NCI-H1105 treated with DMSO at 0.1 percent for 48 hours (cell line): ENCODE results near the gene CD82.
A peak's percentile ranks its signal among the peaks of the same experiment; 100 is the strongest.
"Not testable (repeated sequence)": the region's sequence is repeated elsewhere in the genome, so short reads cannot be mapped to it uniquely, and the experiment has no call there.

Experiments used
- DNase-seq: peaks from one replicate; lab custom pipeline; 2025; lab: John Stamatoyannopoulos, UW

The CD82 gene

DNA sequence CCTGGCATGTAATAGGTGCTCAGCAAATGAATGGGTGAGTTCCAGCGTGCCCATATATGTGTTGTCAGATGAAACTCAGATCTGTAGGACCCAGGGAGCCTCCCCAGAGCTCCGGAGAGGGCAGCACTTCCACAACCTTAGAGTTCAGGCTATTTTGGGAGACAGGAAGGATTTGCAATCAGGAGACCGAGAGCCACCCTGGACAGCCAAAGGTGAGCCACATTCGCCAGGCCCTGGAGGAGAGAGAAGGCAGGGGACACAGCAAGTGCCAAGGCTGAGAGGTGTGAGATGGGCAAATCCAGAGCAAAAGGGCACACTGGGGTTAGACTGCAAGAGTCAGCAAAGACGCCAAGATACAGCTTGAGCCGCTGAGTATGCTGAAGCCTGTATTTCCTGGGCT lies 66.4 kb downstream of the CD82 start:
- no peak for DNase-seq

DNA sequence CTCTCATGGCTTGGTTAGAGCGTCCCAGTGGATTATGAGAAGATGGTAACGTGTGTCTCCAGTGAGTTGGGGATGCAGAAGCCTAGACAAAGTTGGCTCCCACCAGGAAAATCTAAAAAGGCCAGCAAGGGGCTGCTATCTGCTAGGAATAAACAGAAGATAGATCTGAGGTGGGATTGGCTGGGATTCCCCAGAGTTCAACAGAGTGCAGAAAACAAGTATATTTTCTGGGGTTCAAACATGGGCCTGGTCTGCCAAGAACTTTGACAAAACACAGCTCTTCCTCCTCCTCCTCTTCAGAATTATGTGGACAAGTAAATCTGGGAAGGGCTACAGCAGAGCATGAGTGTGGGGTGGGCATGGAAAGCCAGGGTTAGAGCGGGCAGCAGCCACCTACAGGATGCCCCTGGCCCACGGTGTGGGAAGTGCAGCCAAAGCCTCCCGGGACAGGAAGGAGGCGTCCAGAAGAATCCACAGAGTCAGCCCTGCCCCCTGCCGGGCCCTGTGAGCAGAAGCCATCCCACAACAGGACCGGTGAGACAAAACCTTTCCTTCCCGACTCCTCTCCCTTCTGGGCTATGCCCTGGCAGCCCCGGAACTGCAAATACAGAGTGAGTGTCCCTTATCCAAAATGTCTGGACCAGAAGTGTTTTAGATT lies 67.1 kb downstream of the CD82 start:
- no peak for DNase-seq

DNA sequence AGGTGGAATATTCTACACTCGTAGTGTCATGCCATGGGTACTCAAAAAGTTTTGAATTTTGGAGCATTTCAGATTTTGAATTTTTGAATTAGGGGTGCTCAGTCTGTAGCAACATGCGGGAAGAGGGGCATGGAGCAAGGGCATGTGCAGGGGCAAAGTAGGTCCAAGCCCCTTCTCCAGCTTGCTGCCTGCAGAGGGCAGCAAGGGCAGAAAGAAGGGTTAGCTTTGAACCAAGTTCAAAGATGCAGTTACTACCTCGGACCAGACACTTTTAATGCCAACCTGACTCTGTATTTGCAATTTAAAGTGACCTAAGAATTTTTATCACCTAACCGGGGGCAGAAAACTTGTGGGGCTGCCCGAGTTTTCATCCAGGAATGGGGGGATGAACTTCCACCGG lies 68.2 kb downstream of the CD82 start:
- DNase-seq, result peak; percentile 24

DNA sequence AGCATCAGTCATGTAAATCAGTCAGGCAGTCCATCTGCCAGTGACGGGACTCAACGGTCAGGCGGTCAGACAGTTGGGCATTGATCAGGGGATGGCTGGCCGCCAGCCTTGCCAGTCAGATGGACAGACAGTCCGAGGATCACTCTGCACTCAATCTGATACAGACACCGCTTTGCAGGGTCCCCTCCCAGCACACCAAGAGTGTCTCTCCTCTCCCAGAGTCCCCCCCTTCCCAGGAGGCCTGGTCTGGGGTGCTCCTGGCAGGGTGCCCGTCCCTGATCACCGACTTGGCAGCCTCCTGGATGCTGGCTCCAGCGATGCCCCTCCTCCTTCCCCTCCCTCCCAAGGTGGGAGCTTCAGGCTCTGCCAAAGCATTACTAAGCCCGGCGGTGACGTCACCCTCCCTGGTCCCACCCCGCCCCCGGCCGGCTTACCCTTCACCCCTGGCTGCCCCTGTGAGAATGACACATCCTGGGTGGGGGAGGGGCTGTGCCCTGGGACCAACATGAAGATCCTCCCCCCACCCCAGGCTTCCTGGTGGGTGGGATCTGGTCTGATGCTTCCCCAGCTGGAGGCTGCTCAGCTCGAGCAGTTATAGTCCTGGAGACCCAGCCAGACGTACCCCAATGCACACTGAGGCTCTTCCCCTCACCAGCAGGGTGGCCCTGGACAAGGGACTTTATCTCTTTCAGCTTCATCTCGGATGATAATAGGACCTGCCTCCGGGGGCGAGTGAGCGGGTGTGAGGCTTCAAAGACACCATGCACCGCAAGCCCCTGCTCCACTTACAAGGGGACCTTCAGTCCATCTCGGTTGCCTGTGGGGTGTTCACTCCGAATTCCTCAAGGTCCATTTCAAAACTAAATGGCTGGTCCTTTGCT lies 69.2 kb downstream of the CD82 start:
- DNase-seq, result peak; percentile 83

DNA sequence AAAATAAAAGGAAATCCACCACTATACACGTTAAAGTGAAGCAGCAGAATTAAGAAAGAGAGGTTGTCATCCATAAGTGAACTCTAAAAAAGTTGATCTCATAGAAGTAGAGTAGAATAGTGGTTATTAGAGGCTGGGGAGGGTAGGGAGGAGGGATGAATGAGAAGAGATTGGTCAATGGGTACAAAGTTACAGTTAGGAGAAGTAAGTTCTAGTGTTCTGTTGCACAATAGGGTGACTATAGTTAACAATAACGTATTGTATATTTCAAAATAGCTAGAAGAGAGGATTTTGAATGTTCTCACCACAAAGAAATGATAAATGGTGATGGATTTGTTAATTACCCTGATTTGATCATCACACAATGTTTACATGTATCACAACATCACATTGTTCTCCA lies 72.0 kb downstream of the CD82 start:
- DNase-seq, result no peak

DNA sequence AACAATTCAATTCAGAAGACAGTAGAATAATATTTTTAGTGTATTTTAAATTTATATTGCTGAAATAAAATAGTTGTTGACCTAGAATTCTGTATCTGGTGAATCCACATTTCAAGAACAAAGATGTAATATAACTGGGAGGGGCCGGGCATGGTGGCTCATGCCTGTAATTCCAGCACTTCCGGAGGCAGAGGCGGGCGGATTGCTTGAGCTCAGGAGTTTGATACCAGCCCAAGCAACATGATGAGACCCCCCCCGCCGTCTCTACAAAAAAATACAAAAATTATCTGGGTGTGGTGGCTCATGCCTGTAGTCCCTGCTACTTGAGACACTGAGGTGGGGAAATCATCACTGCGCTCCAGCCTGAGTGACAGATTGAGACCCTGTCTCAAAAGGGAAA lies 72.6 kb downstream of the CD82 start:
- no peak for DNase-seq

DNA sequence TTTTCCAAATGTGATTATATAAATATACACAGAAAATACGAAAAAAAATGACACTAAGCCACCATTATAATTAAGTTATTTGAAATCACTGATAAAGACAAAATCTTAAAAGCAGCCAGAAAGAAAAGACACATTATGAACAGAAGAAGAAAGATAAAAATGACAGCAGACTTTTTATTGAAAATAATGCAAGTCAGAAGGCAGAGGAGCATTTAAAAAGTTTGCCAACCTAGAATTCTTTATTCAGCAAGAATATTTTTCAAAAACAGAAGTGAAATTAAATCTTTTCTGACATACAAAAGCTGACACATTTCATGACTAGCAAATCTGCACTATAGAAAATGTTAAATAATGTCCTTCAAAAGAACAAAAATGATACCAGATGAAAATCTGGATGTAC lies 77.8 kb downstream of the CD82 start:
- no peak for DNase-seq

DNA sequence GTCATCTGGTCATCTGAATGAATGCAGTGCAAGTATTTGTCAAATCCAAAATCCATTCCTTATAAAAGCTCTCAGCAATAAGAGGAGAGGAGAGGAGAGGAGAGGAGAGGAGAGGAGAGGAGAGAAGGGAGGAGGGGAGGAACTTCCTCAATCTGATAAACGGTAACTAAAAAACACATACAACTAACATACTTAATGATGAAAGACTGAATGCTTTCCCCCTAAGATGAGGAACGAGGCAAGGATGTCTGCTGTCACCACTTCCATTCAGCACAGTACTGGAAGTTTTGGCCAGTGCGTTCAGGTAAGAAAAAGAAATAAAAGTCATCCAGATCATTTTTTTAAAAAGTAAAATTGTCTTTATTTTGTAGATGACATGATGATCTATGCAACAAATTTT lies 80.4 kb downstream of the CD82 start:
- no peak for DNase-seq

DNA sequence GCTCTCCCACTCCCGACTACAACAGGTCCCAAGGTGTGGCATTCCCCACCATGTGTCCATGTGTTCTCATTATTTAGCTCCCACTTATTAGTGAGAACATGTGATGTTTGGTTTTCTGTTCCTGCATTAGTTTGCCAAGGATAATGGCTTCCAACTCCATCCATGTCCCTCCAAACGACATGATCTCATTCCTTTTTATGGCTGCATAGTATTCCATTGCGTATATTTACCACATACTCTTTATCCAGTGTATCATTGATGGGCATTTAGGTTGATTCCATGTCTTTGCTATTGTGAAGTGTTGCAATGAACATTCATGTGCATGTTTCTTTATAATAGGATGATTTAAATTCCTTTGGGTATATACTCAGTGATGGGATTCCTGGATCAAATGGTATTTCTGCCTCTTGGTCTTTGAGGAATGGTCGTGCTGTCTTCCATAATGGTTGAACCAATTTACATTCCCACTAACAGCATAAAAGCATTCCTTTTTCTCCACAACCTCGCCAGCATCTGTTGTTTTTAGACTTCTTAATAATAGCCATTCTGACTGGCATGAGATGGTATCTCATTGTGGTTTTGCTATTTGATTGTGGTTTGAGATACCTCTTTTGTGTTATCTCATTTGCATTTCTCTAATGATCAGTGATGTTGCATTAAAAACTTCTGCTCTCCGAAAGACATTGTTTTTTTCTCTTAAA lies 81.9 kb downstream of the CD82 start:
- DNase-seq, result not testable (repeated sequence)

DNA sequence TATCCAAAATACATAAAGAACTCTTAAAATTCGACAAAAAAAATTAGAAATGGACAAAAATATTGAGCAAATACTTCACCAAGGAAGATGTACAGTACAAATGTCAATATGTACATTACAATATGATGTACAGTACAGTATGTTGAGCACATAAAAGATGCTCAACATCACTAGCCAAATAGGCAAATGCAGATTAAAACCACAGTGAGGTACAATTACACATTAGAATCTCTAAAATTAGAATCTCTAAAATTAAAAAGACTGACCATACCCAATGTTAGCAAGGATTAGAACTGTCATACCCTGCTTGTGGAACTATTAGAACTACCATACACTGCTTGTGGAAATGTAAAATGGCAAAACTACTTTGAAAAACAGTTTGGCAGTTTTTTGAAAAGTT lies 82.6 kb downstream of the CD82 start:
- DNase-seq, result no peak

DNA sequence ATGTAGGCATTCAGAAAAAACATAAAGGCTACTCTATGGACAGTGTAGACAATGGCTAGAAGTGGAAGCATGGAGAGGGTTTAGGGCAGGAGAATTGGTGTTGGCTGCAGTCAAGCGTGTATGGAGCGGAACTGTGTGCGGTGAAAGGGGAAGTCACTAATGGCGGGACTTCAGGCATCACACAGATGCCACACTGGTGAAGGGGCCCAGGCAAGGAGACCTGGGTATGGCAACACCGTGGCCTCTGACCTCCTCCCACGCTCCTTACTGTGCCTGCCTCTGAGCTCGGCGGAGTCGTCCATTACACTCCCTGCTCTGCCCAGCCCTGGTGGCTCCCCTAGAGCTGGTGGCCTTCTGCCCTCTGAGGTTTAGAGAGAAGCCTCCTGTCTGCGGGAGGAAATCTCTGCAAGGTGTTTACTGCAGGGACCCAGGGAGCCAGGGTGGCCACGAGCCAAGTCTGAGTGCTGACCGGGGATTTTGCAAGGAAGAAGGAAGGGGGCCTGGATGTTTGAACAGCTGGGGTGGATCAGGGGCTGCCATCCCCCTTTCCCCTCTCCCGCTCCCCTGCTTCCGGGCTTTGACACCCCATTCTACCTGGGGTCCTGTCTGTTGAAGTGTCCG lies 86.2 kb downstream of the CD82 start:
- DNase-seq, result no peak

DNA sequence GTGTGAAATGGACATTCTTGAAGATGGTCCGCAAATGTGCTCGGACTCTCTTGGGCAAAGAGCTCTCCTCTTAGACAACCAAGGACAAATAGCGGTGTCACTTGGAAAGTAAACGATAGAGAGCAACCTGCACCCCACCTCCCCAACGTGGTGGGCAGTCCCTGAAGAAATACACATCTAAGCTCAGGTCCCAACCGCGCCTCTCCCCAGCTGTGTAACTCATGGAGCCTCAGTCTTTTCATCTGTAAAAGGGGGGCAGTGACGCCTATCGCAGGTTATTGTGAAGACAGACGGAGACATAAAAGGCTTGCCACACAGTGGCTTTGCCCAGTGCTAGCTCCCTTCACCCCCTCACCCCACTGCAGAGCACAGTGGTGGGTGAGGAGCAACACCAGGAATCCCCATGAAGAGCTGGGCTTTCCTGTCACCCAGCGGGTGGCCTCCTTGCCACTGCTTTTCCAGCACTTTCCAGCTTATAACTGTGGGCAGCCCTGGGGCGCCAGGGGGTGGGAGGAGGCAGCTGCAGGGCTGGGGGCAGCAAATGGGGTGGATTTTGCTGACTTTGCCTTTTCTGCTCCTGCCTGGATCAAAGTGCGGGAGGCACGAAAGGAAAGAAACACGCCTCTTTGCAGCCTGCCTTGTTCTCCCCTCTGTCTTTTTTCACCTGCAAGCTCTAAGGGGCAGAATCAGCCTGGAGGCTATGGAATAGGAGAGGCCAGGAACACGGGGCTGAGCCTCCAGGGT lies 87.6 kb downstream of the CD82 start:
- no peak for DNase-seq

DNA sequence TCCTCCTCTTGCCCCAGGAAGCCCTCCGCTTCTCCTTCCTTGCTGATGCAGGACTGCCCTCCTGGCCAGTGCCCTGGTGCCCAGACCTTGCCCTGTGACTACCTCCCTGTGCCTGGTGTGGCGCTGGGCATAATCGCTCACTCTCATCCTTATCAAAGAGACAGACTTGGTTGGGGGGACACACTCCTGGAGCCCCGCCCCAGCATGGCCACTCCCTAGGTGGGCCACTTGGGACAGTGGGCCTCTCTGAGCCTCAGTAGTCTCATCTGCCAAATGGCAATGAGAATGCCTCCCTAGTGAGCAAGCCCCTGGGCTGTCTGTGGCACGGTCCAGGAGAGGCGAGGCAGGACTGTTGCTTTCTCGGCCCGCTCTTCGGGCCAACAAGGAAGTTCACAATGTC lies 88.6 kb downstream of the CD82 start:
- no peak for DNase-seq

DNA sequence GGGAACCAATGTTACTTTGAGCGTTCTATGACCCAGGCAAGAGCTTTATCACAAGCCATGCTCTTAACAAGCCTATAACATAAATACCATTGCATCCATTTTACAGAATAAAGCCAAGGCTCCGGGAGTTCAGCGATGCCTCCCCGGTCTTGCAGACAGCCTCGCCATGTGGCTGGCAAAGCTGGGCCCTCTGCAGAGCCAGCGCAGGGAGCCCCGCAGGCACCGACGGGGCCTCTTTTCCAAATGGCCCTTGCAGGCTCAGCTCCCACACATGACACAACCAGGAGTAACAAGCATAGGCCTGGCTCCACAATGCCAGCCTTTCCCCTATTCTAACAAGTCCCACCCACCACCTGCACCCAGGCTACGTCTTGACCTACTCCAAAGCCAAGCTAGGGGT lies 89.1 kb downstream of the CD82 start:
- no peak for DNase-seq

DNA sequence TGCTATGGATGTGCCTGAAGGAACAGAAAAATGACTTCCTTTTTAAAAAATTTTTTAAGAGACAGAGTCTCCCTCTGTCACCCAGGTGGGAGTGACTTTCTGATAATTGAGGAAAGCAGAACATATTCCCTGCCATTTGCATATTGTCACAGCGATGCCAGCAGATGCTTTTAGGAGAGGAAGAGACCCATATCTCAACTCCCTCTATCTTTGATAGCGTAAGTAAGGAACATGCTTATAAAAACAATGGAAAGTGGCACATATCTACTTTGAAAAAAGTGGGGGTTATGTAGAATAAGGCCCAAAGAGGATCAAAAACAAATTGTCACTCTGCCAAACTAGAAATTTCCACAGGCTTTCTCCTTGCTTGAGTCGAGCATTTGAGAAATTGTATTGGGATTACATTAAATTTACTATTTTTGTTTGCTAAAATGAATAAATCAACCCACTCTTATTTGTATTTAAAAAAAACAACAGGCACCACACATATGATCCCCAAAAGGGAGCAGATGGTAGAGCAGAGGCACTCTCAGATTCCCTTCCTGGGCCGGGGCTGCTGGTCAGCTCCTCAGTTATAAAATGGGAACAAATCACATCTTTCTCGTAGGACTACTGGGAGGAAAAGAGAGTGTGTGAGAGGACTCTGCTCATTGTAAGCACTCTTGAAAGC lies 92.5 kb downstream of the CD82 start:
- DNase-seq, result no peak

DNA sequence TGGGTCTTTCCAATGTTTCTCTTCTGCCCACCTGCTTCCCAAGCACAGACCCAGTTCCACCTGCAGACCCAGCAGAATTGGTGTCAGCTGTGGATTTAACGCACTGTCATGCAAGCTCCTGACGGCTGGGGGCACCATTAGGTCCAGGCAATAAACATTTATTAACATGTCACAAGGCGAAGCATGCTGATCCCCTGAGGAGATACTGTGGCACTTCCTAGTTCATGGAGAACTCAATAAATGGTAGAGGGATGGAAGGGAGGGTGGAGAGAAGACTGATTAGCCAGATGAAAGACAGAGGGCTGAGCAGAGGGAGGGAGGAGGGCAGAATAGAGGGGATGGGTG lies 93.0 kb downstream of the CD82 start:
- no peak for DNase-seq

DNA sequence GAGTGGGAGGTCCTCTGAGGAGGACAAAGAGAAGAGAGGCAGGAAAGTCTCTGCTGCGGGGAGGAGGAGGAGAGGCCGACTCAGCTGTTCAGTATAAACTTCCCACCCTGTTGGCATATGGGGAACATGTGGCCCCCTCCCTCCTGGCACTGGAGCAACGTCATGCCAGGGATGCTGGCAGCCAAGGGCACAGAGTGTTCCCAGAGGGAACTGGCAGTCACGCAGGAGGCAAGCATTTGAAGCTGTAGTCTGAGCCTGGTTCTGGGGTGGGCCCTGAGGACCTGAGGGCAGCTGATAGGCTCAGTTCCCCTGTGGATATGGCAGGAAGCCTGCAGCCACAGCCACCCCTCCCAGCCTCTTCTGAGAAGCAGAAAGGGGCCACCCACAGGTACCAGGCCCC lies 94.2 kb downstream of the CD82 start:
- DNase-seq, result no peak

DNA sequence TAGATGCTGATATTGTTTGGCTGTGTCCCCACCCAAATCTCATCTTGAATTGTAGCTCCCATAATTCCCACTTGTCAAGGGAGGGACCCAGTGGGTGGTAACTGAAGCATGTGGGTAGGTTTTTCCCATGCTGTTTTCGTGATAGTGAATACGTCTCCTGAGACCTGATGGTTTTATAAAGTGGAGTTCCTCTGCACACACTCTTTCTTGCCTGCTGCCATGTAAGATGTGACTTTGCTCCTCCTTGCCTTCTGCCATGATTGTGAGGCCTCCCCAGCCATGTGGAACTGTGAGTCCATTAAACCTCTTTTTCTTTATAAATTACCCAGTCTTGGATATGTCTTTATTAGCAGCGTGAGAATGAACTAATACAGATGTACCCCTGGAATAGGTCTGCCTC lies 95.1 kb downstream of the CD82 start:
- not testable (repeated sequence) for DNase-seq

DNA sequence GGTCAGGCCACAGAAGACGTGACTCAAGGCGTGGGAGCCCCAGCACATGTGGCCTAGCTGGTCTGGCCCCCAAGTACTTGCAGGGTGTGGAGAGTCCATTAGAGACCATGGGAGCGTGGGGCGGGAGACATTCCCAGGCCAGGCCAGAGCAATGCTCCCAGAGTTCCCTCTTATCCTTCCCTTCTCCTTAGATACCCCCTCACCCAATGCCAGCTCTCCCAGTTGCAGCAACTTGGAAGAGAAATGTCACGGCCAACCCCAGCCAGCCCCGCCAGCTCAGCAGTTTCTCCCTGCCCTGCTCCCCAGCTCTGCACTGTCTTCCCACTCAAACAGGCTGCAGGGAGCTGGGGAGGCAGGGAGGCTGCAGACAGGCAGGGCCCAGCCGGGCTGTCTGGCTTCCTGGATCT lies 95.9 kb downstream of the CD82 start:
- no peak for DNase-seq
